ENCODE results near the gene ADAM22.

ADAM22 gene

DNA sequence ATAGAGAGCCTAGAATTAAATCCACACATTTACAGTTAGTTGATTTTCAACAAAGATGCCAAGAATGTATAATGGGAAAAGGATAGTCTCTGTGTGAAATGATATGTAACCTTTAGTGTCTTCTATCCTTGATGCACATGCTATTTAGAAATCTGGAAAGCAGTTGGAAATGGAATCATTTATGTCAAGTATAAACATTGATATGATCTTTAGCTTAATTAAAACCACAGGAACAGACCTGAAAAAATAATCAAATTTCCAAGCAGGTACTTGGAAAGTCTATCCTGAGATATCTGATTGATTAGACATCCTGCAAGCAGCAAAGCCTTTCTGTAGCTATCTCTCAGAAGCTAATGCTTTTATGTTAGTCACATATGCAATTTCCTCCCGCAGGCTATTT is 310.2 kb downstream of the ADAM22 start:
- no peaks in the 10 kb centered on the region for H3F3A ChIP-seq (ENCODE audit: control insufficient read depth, insufficient read depth)
- H3K79me2 ChIP-seq (ENCODE audit: control insufficient read depth, low read length), result no peaks in the 10 kb centered on the region
- no peak for TF ChIP-seq EZH2phosphoT487 (IDR thresholded peaks at IDR 0.05; ENCODE audit: borderline replicate concordance, low read length)
- TF ChIP-seq, protein P1, sequence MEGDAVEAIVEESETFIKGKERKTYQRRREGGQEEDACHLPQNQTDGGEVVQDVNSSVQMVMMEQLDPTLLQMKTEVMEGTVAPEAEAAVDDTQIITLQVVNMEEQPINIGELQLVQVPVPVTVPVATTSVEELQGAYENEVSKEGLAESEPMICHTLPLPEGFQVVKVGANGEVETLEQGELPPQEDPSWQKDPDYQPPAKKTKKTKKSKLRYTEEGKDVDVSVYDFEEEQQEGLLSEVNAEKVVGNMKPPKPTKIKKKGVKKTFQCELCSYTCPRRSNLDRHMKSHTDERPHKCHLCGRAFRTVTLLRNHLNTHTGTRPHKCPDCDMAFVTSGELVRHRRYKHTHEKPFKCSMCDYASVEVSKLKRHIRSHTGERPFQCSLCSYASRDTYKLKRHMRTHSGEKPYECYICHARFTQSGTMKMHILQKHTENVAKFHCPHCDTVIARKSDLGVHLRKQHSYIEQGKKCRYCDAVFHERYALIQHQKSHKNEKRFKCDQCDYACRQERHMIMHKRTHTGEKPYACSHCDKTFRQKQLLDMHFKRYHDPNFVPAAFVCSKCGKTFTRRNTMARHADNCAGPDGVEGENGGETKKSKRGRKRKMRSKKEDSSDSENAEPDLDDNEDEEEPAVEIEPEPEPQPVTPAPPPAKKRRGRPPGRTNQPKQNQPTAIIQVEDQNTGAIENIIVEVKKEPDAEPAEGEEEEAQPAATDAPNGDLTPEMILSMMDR (IDR thresholded peaks at IDR 0.05; ENCODE audit: low read depth, low read length, poor library complexity, severe bottlenecking), result no peak
- no peaks in the 10 kb centered on the region for H3K9me2 ChIP-seq (replicated peaks; ENCODE audit: control insufficient read depth, low read length)
- H3K27me3 ChIP-seq (ENCODE audit: control insufficient read depth, low read length), result 0 out of 2 replicates have a peak, but pooled peaks cover 3% of the 10 kb centered on the region
- no peaks in the 10 kb centered on the region for H3K4me1 ChIP-seq (ENCODE audit: control insufficient read depth, low read length)
- no peaks in the 10 kb centered on the region for H3K36me3 ChIP-seq (ENCODE audit: control insufficient read depth, low read length)
- no peak overlapping the region for H3K4me2 ChIP-seq (ENCODE audit: low read length)
- H3K4me3 ChIP-seq (ENCODE audit: low read length), result no peak overlapping the region
- no peaks in the 10 kb centered on the region for H4K20me1 ChIP-seq (ENCODE audit: control insufficient read depth, insufficient read depth, low read depth, low read length)
- H3K9me3 ChIP-seq (ENCODE audit: control insufficient read depth, insufficient read depth, low read length), result no peaks in the 10 kb centered on the region
- H3K27ac ChIP-seq (ENCODE audit: low read depth, low read length), result no peak overlapping the region

All from DOHH2 (cell line).